Measurements from ENCODE around the gene ADGRD1.

The ADGRD1 gene

DNA sequence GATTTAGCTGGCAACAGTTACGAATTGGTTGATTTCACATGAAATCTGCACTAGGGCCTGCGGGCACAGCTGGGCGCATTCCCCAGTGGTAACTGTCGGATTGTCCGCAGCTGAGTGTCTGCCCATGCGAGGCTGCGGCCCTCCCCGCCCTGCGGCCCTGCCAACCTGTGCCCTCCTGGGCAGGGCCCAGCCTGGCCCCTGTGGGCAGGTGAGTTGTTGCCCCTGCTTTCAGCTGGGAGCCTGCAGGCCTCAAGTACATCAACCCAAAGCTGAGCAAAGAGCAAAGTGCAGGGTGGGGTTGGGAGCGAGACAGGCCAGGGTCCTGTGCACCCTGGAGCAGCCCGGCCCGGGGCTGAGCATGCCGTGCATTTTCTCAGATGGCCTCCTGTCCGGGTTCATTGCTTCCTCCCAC is 89.1 kb downstream of the ADGRD1 start:
- DNase-seq (ENCODE audit: low read depth) = no peak

DNA sequence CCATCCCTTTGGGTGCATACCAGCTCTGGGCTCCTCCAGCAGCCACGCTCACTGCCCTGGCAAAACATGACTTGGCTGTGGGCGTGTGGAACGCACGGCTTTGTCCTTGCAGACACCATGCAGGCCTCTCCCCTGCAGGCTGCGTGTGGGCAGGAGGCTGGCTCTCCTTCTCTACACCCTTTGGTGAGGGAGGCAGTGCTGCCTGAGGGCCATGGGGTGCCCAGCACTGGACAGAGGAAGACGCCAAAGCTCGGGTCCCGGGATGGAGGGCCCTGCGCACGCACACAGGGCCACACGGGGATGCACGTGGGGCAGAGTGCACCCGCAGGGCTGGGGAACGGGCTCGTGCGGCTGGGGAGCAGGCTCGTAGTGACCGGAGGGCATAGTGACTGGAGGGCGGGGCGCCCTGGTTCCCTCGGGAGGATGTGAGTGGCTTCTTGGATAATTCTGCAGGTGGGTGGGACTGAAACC is 89.7 kb downstream of the ADGRD1 start:
- no peak for DNase-seq (ENCODE audit: low read depth)

DNA sequence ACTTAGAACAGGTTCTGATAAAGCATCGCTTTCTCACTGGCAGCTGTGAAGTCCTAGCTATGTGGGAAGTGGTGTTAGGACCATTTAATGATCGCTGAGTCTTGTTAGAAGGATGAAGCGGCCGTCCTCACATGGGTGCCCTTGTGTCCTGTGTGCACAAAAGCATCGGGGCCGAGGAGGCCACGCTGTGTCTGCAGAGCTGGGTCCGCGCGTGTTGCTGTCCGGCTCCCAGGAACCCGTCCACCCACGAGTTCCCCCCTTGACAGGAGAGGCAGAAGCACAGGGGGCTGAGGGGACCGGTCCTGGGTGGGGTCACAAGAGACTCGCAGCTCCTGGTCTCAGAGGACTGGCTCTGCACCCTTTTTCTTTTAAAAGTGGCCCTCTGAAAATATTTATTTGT is 90.4 kb downstream of the ADGRD1 start:
- no peak for DNase-seq (ENCODE audit: low read depth)

DNA sequence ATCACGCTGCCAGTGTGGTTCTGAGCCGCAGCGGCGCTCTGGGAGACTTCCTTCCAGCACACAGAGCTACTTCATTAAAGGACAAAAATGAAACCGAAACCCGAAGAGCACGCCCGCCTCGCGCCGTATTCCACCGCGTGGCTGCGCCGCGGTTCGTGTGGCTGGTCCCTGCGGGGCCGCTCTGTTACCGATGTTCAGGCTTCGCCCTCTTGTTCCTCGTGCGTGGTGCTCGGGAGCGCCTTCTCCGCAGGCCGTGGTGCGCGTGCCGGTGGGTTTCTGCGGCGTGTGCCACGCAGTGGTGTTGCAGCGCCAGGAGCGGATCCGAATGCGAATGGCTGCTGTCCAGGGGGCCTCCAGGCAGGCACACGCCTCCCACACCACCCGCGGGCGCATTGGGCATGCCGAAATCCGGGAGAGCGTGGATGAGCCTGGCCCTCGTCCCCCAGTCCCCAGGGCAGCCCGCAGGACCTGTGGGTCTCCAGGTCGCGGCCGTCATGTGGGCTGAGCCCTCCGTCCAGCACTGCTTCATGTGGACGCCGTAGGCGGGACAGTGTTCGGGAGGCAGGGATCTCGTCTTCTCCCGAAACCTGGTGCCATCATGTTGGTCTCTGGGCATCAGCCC is 91.2 kb downstream of the ADGRD1 start:
- no peak for DNase-seq (ENCODE audit: low read depth)

DNA sequence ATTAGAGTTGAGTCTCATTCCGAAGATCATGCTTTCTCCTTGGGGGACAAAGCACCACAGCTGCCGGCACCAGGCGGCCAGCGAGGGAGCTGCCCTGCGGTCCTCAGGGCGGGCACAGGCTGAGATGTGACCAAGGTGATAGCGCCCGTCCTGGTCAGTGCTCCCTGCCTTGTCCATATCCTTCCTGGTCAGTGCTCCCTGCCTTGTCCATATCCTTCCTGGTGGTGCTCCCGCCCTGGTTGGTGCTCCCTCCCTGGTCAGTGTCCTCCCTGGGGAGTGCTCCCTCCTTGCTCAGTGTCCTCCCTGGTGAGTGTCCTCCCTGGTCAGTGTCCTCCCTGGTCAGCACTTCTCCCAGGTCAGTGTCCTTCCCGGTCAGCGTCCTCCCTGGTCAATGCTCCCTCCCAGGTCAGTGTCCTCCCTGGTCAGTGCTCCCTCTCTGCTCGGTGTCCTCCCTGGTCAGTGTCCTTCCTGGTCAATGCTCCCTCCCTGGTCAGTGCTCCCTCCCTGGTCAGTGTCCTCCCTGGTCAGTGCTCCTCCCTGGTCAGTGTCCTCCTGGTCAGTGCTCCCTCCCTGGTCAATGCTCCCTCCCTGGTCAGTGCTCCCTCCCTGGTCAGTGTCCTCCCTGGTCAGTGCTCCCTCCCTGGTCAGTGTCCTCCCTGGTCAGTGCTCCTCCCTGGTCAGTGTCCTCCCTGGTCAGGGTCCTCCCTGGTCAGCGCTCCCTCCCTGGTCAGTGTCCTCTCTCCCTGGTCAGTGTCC is 92.2 kb downstream of the ADGRD1 start:
- no peak for DNase-seq (ENCODE audit: low read depth)

DNA sequence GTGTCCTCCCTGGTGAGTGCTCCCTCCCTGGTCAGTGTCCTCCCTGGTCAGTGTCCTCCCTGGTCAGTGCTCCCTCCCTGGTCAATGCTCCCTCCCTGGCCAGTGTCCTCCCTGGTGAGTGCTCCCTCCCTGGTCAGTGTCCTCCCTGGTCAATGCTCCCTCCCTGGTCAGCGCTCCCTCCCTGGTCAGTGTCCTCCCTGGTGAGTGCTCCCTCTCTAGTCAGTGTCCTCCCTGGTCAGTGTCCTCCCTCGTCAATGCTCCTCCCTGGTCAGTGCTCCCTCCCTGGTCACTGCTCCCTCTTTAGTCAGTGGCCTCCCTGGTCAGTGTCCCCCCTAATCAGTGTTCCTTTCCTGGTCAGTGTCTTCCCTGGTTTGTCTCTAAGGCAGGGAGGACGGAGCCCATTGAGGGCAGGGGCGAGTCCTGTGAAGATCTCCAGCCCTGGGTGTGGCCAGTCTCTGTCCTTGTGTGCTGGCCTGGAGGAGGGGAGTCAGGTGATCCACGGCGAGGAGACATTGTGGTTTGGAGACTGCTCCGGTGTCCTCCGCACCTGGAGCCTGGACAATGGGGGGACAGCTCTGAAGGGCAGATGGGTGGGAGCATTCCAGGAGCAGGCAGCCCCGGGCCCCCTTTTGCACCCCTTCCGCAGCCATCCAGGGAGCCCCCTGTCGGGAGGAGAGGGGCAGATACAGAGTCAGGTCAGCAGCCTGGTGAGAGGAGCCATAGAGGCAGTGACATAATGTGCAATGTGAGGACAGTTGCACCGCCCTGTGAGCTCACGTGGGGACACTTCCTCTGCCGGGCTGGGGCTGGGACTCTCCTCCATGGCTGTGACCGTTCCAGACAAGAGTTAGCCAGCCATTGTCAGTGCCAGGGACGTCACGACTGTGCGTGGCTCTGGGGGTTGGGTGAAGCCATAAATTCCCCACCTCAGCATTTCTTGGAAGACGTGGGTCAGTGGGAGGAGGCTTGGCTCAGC is 93.4 kb downstream of the ADGRD1 start:
- DNase-seq (ENCODE audit: low read depth) = no peak

DNA sequence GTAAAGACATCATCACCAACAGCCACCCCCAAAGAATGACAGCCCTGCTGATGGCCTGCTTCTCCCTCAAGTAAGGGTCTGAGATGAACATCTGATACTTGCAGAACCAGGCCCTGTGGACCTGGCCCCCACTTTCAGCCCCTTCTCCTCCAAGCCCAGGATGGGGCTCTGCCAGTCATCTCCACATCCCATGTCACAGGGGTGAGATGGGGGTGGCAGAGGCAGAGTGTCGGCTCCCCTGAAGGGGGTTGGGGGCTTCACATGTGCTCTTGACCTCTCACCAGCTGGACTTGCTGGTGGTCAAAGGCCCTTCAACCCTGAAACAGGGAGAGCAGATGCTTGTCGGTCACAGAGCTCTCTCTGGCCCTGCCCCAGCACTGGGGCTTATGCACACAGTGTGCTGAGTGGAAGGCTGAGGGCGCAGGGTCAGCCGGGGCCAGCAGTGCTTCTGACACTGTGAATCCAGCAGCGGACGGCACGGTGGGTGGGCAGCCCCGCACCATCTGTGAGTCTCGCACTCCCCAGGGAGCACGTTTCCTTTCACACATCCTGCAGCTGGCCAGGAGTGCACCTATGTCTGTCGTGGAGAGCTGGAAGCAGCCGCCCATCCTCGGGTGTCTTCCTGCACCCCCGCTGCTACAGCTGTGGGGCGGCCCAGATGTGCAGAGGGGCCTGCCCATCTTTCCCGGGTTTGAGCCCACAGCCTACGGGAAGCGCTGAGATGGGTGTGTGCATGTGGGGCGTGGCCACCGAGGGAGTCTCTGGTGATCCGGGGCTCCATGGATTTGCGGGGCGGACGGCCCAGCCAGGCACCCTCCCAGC is 94.3 kb downstream of the ADGRD1 start:
- DNase-seq (ENCODE audit: low read depth) = no peak

DNA sequence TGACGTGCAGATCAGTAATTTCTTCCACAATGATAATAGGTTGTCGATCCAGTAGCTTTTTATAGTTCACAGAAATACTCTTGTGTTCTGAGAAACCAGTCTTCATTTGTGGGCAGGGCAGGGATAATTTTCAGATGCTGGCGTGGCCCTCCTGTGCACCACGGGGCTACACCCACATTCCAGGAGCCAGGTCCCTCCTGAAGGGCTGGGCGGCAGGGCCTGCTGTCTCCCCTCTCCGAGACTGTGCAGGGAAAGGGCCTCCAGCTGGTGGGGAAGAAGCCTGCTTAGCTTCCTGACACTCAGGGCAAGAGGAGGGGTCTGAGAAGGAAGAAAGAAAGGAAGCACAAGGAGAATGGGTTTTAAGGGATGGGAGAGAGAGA is 94.9 kb downstream of the ADGRD1 start:
- no peak for DNase-seq (ENCODE audit: low read depth)

DNA sequence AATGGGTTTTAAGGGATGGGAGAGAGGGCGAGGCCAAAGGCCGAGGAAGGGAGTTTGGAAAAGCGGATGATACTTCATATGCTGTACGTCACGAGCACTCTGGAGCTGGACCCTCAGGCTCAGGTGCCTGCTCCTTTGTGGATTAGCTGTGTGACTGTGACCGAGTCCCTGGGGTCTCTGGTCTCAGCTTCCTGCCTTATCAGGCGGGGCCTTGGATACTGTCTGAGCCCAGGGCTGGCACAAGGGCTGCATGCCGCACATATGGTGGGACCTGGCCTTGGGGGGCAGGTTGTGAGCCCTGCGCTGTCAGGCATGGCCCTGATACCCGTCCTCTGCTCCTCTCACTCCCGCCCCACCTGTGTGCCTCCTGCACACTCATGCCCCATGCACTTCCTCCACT is 95.3 kb downstream of the ADGRD1 start:
- DNase-seq (ENCODE audit: low read depth) = no peak

DNA sequence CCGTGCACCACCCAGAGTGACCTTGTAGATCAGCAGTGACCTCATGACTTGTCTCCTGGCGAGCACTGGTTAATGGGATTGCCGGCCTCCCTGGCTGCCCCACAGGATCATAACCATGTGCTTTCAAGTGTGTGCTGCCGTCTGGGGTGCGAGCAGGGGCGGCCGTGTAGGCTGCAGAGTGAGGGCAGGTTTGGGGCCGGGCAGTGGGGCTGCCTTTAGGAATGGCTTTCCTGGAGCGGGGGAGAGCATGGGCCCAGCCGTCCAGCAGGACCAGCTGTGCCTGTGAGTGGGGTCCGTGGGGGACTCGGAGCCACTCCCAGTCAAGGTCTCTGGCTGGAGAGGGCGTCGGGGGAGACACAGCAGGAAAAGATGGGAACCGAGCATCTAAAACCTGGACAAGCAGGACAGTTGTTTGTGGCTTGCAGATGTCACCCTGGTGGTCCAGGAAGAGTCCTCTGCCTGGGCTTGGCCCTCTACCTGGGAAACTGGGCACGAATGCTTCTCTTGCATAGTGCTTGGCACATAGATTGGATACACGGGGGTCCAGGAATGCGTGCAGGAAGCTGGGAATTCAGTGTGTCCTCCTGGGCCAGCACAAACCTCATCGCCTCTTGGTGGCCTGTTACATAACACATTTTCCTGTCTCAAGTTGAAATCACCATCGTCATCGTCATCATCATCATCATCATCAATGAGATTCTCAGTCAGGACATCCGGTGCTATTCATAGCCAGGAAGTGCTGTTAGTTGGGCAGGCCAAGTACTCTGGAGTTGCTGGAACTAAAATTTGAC is 96.0 kb downstream of the ADGRD1 start:
- DNase-seq (ENCODE audit: low read depth) = no peak

DNA sequence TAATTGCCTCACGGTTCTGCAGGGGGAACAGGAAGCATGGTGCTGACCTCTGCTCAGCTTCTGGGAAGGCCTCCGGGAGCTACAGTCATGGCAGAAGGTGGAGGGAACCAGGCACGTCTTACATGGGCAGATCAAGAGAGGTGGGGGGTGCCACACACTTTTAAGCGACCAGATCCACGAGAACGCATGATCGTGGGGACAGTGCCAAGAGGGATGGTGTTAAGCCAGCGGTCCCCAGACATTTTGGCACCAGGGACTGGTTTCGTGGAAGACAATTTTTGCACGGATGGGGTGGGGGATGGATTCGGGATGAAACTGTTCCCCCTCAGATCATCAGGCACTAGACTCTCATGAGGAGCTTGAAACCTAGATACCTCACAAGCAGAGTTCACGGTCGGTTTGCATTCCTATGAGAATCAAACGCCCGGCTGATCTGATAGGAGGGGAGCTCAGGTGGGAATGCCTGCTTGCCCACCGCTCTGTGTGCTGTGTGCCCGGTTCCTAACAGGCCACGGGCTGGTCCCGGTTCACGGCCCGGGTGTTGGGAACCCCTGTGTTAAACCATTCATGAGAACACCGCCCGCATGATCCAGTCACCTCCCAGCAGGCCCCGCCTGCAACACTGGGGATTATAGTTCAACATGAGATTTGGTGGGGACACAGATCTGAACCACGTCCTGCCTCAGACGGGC is 96.9 kb downstream of the ADGRD1 start:
- no peak for DNase-seq (ENCODE audit: low read depth)

DNA sequence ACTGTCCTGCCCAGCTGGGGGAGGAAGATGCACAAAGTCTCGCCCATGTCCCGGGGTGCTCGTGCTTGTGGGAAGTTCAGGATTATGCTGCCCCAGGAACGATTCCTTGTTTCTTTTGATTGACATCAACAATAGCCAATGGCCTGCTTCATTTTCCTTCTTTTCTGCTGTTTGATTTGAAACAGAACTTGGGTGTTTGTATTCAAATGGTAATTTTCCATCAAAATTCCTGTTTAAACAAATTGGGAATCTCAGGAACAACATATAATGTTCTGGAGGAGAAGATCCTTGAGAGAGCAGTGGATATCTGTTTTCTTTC is 97.4 kb downstream of the ADGRD1 start:
- DNase-seq (ENCODE audit: low read depth) = no peak

DNA sequence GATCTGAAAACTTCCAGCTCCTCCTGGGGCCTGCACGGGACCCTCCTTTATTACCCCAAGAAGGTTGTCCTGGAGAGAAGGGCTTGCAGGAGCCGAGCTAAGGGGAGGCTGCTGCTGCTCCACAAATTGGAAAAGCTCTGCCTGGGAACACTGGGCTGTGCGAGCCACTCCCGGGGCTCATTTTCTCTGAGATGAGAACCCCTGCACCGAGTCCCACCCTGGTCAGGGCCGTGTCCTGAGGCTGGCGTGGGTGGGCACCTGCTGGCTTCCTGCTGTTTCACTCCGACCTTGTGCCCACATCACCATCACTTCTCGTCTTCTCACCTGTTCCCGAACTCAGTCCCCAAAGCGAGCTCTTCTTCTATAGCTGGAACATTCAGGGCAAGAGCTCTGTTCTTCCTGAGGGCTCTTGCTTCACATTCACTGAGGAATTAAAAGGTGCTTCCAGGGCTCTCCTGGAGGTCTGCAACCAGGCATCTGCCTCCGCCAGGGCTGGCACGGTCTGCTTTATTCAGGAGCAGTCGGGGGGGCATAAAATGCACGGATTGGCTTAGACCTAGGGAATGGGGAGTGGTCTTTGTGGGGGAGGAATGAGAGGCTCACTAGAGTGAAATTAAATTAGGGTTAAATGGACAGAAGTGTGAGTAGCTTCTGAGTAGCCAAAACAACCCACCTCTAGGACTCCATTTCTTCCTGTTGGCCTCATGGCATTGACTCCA is 98.5 kb downstream of the ADGRD1 start:
- DNase-seq (ENCODE audit: low read depth) = no peak

DNA sequence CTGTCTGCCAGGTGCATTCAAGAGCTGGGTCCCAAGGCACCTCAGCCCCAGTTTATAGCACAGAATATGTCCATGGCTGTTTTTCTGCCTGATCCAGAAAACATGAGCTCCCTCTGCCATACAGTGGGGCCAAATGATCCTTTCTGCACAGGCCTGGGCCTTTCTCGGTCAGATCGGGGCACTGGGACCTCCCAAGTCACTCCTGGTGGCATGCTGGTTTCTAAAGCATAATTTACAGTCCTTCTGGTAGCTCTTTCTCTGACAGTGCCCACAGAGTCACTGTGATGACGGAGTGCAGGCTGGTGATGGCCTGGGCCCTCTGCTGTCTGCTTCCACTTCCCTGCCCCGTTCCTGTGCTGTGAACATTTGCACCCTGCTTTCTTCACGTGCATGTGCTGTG is 99.2 kb downstream of the ADGRD1 start:
- DNase-seq (ENCODE audit: low read depth) = no peak

DNA sequence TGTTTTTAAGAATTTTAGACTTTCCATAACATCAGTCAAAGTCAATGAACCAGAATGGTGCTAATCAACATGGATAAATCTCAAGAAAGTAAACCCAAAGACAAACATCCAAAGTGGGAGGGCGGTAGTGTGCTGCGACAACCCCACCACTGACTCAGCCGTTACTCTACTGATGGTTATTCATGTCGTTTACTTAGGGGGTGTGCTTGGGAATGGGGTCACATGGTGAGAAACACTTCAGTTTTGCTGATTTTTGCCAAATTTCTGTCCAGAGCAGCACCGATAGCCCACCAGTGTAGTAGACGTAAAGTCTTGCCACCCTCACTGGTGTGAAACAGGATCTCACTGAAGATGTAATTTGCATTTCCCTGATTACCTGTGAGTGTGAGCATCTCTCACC is 99.9 kb downstream of the ADGRD1 start:
- DNase-seq (ENCODE audit: low read depth) = no peak

DNA sequence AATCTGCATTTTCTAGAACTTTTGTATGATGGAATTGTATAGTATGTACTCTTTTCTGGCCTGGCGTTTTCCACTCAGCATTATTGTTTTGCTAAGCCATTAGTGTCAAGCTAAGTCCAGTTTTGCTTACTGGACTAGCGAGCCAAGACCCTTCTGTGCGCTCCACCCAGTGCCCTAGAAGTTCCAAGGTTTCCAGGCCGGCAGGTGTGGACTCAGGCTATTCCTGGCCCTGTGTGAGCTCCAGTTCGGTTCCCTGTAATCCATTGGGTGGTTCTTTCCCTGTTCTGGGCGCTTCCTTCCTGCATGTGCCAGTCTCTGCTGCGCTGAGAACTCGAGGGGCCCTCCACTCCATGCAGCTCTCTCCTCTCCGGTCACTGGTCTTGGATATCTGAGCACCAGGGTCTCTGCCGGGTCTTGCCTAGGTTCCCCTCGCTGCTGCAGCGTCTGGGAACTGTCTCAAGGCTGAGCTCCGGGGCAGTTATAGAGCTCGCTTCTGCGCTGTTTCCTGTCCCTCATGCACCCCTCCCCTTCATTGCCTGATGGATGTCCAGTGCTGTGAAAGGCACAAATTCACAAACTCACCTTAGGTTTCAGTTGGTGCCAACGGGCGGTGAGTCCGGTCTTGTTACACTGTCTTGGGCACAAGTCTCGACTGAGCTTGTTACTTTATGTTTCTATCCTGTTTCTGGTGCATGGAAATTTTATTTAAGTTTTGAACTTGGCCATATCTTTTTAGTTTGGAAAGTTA is 100.8 kb downstream of the ADGRD1 start:
- no peak for DNase-seq (ENCODE audit: low read depth)

DNA sequence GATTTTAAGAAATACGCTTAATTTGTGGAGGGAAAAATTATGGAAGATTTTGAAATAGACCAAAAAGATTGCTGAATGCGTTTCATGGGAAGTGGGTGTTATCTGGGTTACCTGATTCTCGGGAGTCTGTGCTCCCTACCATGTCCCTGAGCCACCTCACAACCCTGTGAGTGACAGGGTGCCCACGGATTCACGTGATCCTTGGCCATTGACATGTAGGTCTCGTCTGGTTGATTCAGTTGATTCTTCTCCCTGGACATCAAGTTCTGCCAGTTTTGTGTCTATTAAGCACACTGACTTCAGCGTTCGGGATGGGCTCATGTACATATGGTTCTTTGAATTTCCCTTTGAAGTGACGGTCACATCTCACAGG is 101.4 kb downstream of the ADGRD1 start:
- DNase-seq (ENCODE audit: low read depth) = no peak

DNA sequence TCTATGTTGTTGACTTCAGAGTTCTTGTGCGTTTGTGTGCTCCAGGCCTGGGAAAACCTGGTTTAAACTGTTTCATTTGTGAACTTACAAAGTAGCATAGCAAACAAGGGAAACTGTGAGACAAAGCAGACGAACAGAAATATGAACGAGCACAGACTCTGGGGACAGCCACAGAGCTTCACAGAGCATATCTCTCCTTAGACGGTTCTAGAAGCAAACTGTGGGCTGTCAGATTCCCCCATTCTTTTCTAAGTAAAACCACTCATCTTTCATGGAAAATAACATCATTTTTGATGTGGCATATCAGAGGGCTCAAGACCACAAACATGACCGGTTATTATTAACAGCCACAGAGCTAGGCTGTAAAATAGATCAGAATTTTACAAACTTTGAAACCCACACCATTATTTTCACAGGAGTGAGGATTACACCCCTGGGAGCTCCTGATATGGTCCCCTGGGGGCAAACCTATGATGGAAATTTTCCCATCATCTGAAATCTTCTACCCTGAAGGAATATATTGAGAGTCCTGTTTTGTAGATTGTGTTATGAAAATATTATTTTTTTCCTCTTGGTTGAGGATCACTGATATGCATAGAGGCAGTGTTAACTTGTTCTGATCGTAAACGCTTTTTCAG is 102.0 kb downstream of the ADGRD1 start:
- no peak for DNase-seq (ENCODE audit: low read depth)

DNA sequence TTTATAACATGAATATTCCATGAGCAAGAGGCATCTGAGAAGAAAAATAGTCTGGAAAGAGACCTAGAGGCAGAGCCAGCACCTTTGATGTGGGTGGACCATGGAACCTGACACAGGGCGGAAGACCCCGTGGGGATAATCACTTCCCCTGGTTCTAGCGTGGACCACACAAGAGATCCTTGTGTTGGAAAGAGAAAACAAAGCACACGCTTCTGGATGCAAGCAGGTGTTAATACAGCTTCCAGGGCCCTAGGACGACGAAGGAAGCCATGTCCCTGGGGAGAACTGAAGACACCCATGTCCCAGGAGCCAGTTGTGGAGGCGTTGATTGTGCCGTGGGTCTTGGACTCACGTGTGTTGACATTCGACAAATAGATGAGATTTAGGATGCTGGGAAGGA is 102.9 kb downstream of the ADGRD1 start:
- no peak for DNase-seq (ENCODE audit: low read depth)

Measured in stimulated activated CD8-positive, alpha-beta memory T cell treated with anti-CD3 and anti-CD28 coated beads, Interleukin-15, amount 100 ng/mL, for 1 hour (primary cell).